Subcutaneous adipose tissue (tissue), 4 donors: Measurements from ENCODE around the gene ZMIZ1. TPM values are rescaled to one million over a fixed set of nuclear protein-coding genes. Genes with fewer than 3 reads are reported as not detected.

Experiments used
- total RNA-seq, 4 donors: library from RNA; depleted of rRNA; stranded (reverse); fragments of >200 nt; gene quantifications; one replicate each; pipeline ENCODE4 v1.1.0, GENCODE V29; 2016
- TF ChIP-seq, protein P1 (sequence below): fragments of 450-650 bp; IDR thresholded peaks from one replicate; pipeline ENCODE4 v1.5.1; 2016; ENCODE audit warnings: low read depth, mild to moderate bottlenecking, control low read depth, antibody characterized with exemption, moderate library complexity

Gene ZMIZ1
- total RNA-seq, 4 donors from 2014 or later: 38.1 to 70.6 (median 51.4) TPM

DNA sequence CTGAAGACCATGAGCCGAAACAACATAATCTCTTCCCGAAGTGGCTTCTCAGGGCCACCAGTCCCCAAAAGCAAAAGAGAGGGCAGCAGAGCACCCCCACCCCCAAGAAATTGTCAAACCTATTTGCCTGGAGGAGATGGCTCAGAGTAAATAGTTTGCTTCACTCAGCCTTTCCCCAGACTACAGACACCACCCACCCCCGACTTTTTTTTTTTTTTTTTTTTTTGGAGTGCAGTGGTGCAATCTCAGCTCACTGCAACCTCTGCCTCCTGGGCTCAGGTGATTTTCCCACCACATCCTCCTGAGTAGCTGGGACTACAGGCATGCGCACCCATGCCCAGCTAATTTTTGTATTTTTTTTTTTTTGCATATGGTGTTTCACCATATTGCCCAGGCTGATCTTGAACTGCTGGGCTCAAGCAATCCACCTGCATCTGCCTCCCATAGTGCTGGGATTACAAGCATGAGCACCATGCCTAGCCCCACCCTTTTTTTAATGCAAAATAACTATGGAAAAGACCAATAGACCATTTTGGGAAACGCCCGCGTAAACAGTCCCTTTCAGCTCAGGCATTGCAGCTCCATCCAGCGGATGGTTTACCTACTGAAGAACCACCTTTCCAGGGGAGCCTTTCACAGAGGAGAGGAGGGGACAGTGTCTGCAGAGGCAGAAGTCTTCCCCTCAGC is 9.7 kb downstream of the ZMIZ1 start:
- TF ChIP-seq, protein P1, sequence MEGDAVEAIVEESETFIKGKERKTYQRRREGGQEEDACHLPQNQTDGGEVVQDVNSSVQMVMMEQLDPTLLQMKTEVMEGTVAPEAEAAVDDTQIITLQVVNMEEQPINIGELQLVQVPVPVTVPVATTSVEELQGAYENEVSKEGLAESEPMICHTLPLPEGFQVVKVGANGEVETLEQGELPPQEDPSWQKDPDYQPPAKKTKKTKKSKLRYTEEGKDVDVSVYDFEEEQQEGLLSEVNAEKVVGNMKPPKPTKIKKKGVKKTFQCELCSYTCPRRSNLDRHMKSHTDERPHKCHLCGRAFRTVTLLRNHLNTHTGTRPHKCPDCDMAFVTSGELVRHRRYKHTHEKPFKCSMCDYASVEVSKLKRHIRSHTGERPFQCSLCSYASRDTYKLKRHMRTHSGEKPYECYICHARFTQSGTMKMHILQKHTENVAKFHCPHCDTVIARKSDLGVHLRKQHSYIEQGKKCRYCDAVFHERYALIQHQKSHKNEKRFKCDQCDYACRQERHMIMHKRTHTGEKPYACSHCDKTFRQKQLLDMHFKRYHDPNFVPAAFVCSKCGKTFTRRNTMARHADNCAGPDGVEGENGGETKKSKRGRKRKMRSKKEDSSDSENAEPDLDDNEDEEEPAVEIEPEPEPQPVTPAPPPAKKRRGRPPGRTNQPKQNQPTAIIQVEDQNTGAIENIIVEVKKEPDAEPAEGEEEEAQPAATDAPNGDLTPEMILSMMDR: no peak

DNA sequence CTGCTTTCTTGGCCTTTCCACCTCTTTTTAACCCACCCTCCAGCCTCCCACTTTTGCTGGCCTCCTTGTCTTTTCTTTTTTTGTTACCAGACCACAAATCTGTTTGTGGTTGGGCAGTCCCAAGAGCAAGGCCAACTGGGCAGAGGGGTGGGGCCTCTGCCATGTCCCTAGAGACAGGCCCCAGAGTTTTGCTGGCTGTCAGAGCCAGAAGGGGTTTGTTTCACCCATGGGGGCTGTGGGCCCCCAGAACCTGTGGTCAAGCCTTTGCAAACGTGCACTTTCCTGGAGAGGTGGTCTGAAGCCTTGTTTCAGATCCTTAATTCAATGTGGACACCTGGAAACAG is 10.3 kb downstream of the ZMIZ1 start:
- TF ChIP-seq, protein P1: no peak

DNA sequence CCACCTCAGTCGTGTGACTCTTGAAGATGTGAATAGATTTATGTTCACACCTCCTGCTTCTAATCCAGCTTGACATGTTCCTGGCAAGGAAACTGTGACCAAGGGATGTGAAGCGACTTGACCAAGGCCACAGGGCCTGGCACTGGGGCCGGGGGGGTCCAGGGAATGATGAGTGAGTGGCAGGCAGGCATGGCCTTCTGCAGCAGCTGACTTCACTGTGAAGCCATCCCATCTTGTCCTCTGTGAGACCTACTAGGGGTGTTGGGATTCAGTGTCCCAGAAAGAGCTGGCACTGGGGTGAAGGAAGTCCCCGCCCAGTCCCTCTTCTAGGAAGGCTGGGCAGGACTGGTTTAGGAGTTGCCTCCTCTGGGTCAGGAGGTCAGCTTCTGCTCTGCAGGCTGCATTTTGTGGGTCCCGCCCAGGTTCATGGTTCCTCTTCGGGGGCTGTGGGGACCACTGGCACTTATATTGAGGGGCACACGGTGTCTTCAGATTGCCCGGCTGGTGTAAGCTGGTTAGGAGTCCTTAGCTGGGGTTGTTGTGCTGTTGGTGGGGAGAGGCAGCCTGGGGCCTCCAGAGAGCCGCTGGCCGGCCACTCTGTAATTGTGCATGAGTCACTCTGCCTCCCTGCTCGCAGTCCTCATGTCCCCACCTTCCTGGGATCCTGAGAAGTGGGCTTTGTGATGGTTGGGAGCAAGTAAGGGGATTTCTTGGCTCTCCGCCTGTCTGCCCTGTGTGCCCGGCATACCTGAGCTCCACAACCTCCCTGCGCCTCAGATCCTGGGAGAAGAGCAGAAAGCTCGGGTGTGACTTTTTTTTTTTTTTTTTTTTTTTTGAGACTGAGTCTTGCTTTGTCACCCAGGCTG is 11.0 kb downstream of the ZMIZ1 start:
- TF ChIP-seq, protein P1: no peak

DNA sequence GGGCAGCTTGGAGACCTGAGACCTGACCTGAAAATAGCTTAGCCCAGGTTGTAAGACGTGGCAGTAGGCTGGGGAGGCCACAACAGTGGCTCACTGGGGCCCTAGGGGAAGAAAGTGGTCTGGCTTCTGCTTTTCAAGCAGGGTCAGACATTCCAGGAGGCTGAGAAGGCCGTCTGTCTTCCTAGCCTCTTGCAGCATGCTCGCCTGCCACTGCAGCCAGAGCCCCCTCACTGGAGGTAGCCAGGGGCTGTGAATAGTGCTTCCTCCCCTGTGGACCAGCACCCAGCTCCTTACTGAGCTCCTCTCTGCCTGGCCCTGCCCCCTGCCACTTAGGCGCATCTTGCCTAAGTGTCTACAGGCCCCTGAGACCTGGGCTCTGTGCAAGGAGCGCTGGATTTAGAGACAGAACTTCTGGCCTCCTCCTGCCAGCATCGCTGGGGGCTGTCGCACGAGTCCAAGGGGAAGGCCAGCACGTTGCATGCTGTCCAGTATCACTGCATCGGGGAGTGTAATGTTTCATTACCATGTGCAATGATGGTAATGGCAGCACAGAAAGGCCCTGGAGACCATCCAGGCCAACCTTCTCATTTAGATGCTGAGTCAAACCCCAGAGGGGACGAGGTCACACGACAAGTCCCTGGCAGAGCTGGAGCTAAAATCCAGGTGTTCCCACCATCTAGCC is 12.7 kb downstream of the ZMIZ1 start:
- TF ChIP-seq, protein P1: no peak

DNA sequence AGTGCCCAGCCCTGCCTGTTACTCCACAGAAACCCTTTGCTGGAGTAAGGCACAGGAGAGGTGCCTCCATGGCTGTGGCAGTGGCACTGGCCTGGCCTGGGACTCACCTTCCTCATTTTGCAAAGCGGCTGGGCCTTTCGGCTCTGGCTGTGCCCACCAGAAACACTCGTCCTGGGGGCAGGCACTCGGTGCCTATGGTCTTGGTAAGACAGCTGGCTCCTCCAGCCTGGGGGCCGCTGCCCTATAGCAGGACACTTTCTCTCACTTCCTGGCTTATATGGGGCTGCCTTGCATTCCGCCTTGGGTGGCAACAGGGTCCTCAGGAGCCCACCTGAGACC is 13.2 kb downstream of the ZMIZ1 start:
- TF ChIP-seq, protein P1: no peak

DNA sequence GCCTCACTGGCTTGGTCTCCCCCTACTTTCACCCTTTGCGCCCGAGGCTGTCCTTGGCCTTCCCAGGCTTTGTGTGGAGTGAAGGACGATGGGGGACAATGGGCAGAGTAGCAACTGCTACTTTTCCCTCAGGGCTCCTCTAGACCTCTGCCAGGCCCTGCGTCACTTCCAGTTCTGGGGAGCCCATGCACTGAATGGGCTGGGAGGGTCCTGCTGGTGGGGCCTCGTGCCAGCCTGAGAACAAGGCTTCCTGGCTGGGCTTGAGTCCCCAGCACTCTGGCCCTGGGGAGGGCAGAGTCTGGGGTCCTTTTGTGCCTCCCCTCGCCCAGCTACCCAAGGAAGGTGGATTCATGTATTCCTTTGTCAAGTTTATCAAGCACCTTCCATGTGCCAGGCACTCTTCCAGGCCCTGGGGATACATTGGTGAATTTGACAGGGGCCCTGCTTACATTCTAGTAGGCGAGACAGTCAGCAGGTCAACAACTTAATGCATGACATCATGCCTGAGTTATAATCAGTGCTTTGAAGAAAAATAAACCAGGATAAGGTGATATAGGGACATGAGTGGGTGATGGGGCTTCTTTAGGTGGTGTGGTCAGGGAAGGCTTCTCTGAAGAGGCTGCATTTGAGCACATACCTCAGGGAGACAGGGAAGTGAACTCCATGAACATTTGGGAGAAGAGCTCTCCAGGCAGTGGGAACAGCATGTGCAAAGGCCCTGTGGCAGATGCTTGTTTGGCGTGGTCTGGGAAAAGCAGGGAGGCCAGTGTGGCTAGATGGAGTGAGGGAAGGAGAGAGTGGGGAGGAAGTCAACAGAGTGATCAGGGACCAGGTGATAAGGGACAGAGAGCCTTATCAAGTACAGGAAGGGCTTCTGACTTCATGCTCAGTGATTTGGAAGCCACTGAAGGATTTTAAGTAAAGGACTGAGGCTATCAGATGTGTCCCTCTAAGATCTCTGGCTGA is 14.1 kb downstream of the ZMIZ1 start:
- TF ChIP-seq, protein P1: no peak
